ENCODE data around the gene METTL16. TPM values are rescaled to one million over a fixed set of nuclear protein-coding genes. Genes with fewer than 3 reads are reported as not detected.

Gene METTL16
- total and polyA plus RNA-seq, 2 of the 8 experiments (the other 6 are each of a cell fraction or from before 2014, with no cell fraction given), result 22.8 to 59.4 TPM

- TF ChIP-seq TAF7 (optimal IDR thresholded peaks at IDR 0.05; ENCODE audit: borderline replicate concordance, low read depth, low read length), result no peak
Observed at GRCh38 chr17:2369551-2370210, 142.0 kb downstream of the METTL16 start (continued).
